Vagina (tissue), 2 donors: ENCODE results near the gene FLRT2. TPM values are rescaled to one million over a fixed set of nuclear protein-coding genes. Genes with fewer than 3 reads are reported as not detected.

ENCODE experiments used
- DNase-seq, 2 donors: peaks; one replicate each; pipeline ENCODE4 v3.0.0-alpha.2; 2017; ENCODE audit errors: extremely low spot score in 2 of 2
- H3K27ac ChIP-seq: fragments of 200-600 bp; sonication (generic); one replicate; pipeline ENCODE4 v1.5.1; 2019
- H3K27me3 ChIP-seq: fragments of 200-600 bp; sonication (generic); one replicate; pipeline ENCODE4 v1.5.1; 2019
- H3K36me3 ChIP-seq, 2 donors: fragments of 200-600 bp; sonication (generic); one replicate each; pipeline ENCODE4 v1.5.1; 2017 to 2019
- H3K4me1 ChIP-seq: fragments of 200-600 bp; sonication (generic); one replicate; pipeline ENCODE4 v1.5.1; 2019
- H3K4me3 ChIP-seq, 2 donors: fragments of 200-600 bp; sonication (generic); 1 replicate in 1 of 2; 2 replicates in 1 of 2; pipeline ENCODE4 v1.5.1; 2016 to 2019
- H3K9me3 ChIP-seq: fragments of 200-600 bp; sonication (generic); one replicate; pipeline ENCODE4 v1.5.1; 2019
- POLR2A ChIP-seq, 2 donors: fragments of 450-650 bp; IDR thresholded peaks; one replicate each; pipeline ENCODE4 v1.6.1; 2017; ENCODE audit warnings: antibody characterized with exemption in 2 of 2, mild to moderate bottlenecking in 2 of 2, moderate library complexity in 2 of 2
- POLR2AphosphoS5 ChIP-seq, 2 donors: sonication (generic); formaldehyde crosslinking; IDR thresholded peaks; one replicate each; pipeline ENCODE4 v1.9.0; 2017; ENCODE audit warnings: antibody characterized with exemption in 2 of 2, mild to moderate bottlenecking in 2 of 2, low read depth in 1 of 2; ENCODE audit not compliant: insufficient read depth in 1 of 2
- intact Hi-C: fragments of 100-400 bp; cut with DNase I; formaldehyde crosslinking; loops from one replicate; pipeline ENCODE4 v1.15.1; 2023
- total RNA-seq: library from RNA; depleted of rRNA; stranded (reverse); fragments of >200 nt; gene quantifications from one replicate; pipeline ENCODE4 v1.2.3, GENCODE V29; 2016
- TF ChIP-seq, protein P1 (sequence below), 3 experiments: fragments of 450-650 bp in 2 of 3; fragments of 200-600 bp in 1 of 3; sonication (generic) in 1 of 3; IDR thresholded peaks; one replicate each; pipeline ENCODE4 v1.5.1; 2017 to 2019; ENCODE audit warnings: antibody characterized with exemption in 3 of 3, mild to moderate bottlenecking in 2 of 3, moderate library complexity in 2 of 3

The FLRT2 gene
- total RNA-seq, 1 donor from 2014 or later, result 22.8 TPM

DNA sequence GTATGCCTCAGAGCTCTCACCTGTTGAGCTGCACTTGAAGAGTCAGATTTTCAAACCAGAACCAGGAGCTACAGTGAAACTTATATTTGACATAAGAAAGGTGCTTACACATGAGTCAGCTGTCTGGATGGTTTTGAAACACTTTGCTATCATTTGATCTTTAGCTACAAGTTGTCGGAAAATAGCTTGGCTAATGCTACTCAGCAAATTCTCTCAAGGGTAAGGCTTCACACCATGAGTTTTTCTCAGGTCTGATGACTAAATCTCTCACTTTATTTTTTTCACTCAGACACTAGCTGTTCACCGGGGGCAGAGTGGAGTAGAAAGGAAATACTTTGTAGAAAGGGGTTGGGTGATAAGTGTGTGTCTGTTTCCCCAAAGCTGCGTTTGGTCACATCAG is 171.8 kb downstream of the FLRT2 start:
- Histone ChIP-seq H3K9me3 (no peaks in the 10 kb centered on the region), H3K27ac (no peak overlapping the region), H3K4me3 (no peak overlapping the region), H3K27me3 (no peaks in the 10 kb centered on the region), H3K4me1 (no peaks in the 10 kb centered on the region), H3K36me3 (no peaks in the 10 kb centered on the region)
- no peak for DNase-seq
- intact Hi-C loops, result no loop called here
- TF ChIP-seq POLR2AphosphoS5 (IDR thresholded peaks at IDR 0.05; ENCODE audit: insufficient read depth in 1 of 2, low read depth in 1 of 2), result no peak
- TF ChIP-seq POLR2A (IDR thresholded peaks at IDR 0.05), result no peak
- TF ChIP-seq, protein P1, sequence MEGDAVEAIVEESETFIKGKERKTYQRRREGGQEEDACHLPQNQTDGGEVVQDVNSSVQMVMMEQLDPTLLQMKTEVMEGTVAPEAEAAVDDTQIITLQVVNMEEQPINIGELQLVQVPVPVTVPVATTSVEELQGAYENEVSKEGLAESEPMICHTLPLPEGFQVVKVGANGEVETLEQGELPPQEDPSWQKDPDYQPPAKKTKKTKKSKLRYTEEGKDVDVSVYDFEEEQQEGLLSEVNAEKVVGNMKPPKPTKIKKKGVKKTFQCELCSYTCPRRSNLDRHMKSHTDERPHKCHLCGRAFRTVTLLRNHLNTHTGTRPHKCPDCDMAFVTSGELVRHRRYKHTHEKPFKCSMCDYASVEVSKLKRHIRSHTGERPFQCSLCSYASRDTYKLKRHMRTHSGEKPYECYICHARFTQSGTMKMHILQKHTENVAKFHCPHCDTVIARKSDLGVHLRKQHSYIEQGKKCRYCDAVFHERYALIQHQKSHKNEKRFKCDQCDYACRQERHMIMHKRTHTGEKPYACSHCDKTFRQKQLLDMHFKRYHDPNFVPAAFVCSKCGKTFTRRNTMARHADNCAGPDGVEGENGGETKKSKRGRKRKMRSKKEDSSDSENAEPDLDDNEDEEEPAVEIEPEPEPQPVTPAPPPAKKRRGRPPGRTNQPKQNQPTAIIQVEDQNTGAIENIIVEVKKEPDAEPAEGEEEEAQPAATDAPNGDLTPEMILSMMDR (IDR thresholded peaks at IDR 0.05), result no peak

GRCh38 chr14:85702191-85702590 is 172.2 kb downstream of the FLRT2 start:
- DNase-seq, result no peak
- no peaks in the 10 kb centered on the region for H3K36me3 ChIP-seq
- H3K4me3 ChIP-seq, result no peak overlapping the region
- TF ChIP-seq, protein P1 (IDR thresholded peaks at IDR 0.05), result no peak
- TF ChIP-seq POLR2A (IDR thresholded peaks at IDR 0.05), result no peak
- TF ChIP-seq POLR2AphosphoS5 (IDR thresholded peaks at IDR 0.05; ENCODE audit: insufficient read depth in 1 of 2, low read depth in 1 of 2), result no peak
- H3K9me3 ChIP-seq, result no peaks in the 10 kb centered on the region
- intact Hi-C loops, result no loop called here
- H3K27ac ChIP-seq, result no peak overlapping the region
- no peaks in the 10 kb centered on the region for H3K4me1 ChIP-seq
- H3K27me3 ChIP-seq, result no peaks in the 10 kb centered on the region

DNA sequence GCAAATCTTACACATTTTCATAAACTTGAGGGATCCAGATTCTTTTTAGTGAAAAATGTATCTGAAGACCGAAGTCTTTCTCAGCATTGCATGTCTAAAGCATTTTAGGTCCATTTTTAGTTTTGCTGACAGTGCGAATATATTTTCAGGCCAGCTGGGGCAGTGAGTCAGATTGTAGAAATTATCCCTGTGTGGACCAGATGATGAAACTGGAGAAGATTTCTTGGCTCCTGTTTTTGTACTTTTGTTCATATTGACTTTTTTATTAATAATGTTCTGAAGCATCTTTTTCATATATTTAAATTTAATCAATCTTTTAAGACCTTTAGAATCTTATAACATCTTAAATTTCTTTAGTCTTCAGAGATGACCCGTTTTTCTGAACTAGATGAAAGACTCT is 173.1 kb downstream of the FLRT2 start:
- Histone ChIP-seq H3K9me3 (no peaks in the 10 kb centered on the region), H3K36me3 (no peaks in the 10 kb centered on the region), H3K4me3 (no peak overlapping the region), H3K4me1 (no peaks in the 10 kb centered on the region), H3K27me3 (no peaks in the 10 kb centered on the region), H3K27ac (no peak overlapping the region)
- intact Hi-C loops, result no loop called here
- no peak for TF ChIP-seq POLR2A (IDR thresholded peaks at IDR 0.05)
- TF ChIP-seq POLR2AphosphoS5 (IDR thresholded peaks at IDR 0.05; ENCODE audit: insufficient read depth in 1 of 2, low read depth in 1 of 2), result no peak
- TF ChIP-seq, protein P1 (IDR thresholded peaks at IDR 0.05), result no peak
- no peak for DNase-seq
